ENCODE measurements around the gene HEATR5A. TPM values are rescaled to one million over a fixed set of nuclear protein-coding genes. Genes with fewer than 3 reads are reported as not detected.
"Not testable (repeated sequence)": the region's sequence is repeated elsewhere in the genome, so short reads cannot be mapped to it uniquely, and the experiment has no call there.

The HEATR5A gene
- total and polyA plus RNA-seq, 2 experiments from 2014 or later = 23.2 to 31.7 TPM

- no peak for TF ChIP-seq CTCF (IDR thresholded peaks at IDR 0.05; ENCODE audit: low read depth, low read length)
- H3K27ac ChIP-seq = no peak overlapping the region
- DNase-seq (ENCODE audit: low read depth in 1 of 2, low spot score in 1 of 2) = no peak
- H3K27me3 ChIP-seq = no peaks in the 10 kb centered on the region
- H3K4me3 ChIP-seq = no peak overlapping the region
- H3K4me1 ChIP-seq (ENCODE audit: low read depth) = no peaks in the 10 kb centered on the region
- peaks cover 3% of the 10 kb centered on the region for H3K36me3 ChIP-seq
- H3K9me3 ChIP-seq (ENCODE audit: low read depth) = no peaks in the 10 kb centered on the region
Measured at GRCh38 chr14:31442284-31442683, 21.9 kb upstream of the HEATR5A start.

GRCh38 chr14:31441273-31442111, 21.1 kb upstream of the HEATR5A start:
- peak in 1 of 2 donors; percentile 74 for DNase-seq (ENCODE audit: low read depth in 1 of 2, low spot score in 1 of 2)
- H3K4me1 ChIP-seq (ENCODE audit: low read depth) = no peaks in the 10 kb centered on the region
- TF ChIP-seq CTCF (IDR thresholded peaks at IDR 0.05; ENCODE audit: low read depth, low read length) = no peak
- H3K27me3 ChIP-seq = no peaks in the 10 kb centered on the region
- no peaks in the 10 kb centered on the region for H3K9me3 ChIP-seq (ENCODE audit: low read depth)
- no peaks in the 10 kb centered on the region for H3K36me3 ChIP-seq
- H3K4me3 ChIP-seq = no peak overlapping the region
- no peak overlapping the region for H3K27ac ChIP-seq

GRCh38 chr14:31440280-31440679, 19.9 kb upstream of the HEATR5A start:
- DNase-seq (ENCODE audit: low read depth in 1 of 2, low spot score in 1 of 2) = no peak
- no peak overlapping the region for H3K4me3 ChIP-seq
- H3K4me1 ChIP-seq (ENCODE audit: low read depth) = no peaks in the 10 kb centered on the region
- no peaks in the 10 kb centered on the region for H3K9me3 ChIP-seq (ENCODE audit: low read depth)
- H3K27me3 ChIP-seq = no peaks in the 10 kb centered on the region
- no peak overlapping the region for H3K27ac ChIP-seq
- H3K36me3 ChIP-seq = no peaks in the 10 kb centered on the region
- no peak for TF ChIP-seq CTCF (IDR thresholded peaks at IDR 0.05; ENCODE audit: low read depth, low read length)

GRCh38 chr14:31439561-31439960, 19.2 kb upstream of the HEATR5A start:
- no peak for DNase-seq (ENCODE audit: low read depth in 1 of 2, low spot score in 1 of 2)
- Histone ChIP-seq H3K36me3 (no peaks in the 10 kb centered on the region), H3K27ac (no peak overlapping the region), H3K9me3 (ENCODE audit: low read depth) (no peaks in the 10 kb centered on the region), H3K4me3 (no peak overlapping the region), H3K27me3 (no peaks in the 10 kb centered on the region), H3K4me1 (ENCODE audit: low read depth) (no peaks in the 10 kb centered on the region)
- TF ChIP-seq CTCF (IDR thresholded peaks at IDR 0.05; ENCODE audit: low read depth, low read length) = no peak

- not testable (repeated sequence) for H3K9me3 ChIP-seq (ENCODE audit: low read depth); H3K36me3 ChIP-seq; H3K4me3 ChIP-seq; H3K27ac ChIP-seq; DNase-seq (ENCODE audit: low read depth in 1 of 2, low spot score in 1 of 2); H3K4me1 ChIP-seq (ENCODE audit: low read depth); H3K27me3 ChIP-seq
Measured at GRCh38 chr14:31437045-31437691, 16.8 kb upstream of the HEATR5A start.

GRCh38 chr14:31435276-31435675, 14.9 kb upstream of the HEATR5A start:
- TF ChIP-seq CTCF (IDR thresholded peaks at IDR 0.05; ENCODE audit: low read depth, low read length) = no peak
- Histone ChIP-seq H3K36me3 (no peaks in the 10 kb centered on the region), H3K4me3 (no peak overlapping the region), H3K27ac (no peak overlapping the region), H3K9me3 (ENCODE audit: low read depth) (no peaks in the 10 kb centered on the region), H3K4me1 (ENCODE audit: low read depth) (no peaks in the 10 kb centered on the region), H3K27me3 (no peaks in the 10 kb centered on the region)
- DNase-seq (ENCODE audit: low read depth in 1 of 2, low spot score in 1 of 2) = peak in 1 of 2 donors; percentile 48

All from cardiac muscle cell (in vitro differentiated cells and primary cell).